Measurements from ENCODE around the gene RASL10B.

DNA sequence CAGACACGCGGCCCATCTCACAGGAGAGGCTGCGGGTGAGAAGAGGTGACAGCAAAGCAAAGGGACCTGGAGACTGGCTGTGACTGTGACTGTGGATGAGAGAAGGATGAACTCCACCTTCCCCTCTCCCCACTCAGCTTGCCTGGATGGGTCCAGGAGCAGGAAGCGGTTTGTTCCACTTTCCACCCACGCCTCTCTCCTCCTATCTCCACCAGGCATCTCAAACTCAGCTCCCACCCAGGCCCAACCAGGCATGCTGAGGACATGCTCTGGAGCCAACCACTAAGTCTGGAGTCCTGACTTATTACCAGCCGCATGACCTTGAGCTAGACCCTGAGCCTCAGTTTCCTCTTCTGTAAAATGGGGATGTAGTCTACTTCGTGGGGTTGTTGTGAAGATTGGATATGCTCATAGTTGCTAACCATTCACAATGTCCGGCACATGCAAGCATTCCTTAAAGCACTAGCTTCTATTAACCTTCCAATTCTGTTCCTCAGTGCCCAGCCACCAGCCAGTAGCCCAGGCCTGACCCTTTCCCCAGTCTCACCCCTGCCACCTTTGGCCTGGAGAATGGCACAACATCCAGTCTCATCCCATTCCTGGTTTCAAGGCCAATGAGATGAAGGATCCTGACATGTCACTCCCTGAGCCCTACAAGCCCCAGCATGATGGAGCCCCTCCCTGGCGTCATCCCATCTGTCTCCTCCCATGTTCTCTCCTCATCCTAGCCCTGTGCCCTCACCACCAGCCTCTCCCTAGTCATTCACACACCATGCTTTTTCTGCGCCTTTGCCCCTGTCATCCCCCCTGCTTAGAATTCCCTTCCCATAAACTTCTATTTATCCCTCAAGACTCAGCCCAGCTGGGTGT lies 19.3 kb downstream of the RASL10B start:
- TF ChIP-seq POLR2AphosphoS5 (IDR thresholded peaks at IDR 0.05; ENCODE audit: low read depth) = no peak
- TF ChIP-seq, protein P1, sequence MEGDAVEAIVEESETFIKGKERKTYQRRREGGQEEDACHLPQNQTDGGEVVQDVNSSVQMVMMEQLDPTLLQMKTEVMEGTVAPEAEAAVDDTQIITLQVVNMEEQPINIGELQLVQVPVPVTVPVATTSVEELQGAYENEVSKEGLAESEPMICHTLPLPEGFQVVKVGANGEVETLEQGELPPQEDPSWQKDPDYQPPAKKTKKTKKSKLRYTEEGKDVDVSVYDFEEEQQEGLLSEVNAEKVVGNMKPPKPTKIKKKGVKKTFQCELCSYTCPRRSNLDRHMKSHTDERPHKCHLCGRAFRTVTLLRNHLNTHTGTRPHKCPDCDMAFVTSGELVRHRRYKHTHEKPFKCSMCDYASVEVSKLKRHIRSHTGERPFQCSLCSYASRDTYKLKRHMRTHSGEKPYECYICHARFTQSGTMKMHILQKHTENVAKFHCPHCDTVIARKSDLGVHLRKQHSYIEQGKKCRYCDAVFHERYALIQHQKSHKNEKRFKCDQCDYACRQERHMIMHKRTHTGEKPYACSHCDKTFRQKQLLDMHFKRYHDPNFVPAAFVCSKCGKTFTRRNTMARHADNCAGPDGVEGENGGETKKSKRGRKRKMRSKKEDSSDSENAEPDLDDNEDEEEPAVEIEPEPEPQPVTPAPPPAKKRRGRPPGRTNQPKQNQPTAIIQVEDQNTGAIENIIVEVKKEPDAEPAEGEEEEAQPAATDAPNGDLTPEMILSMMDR (IDR thresholded peaks at IDR 0.05; ENCODE audit: insufficient read depth, low read length) = no peak
- TF ChIP-seq REST (IDR thresholded peaks at IDR 0.05; ENCODE audit: insufficient replicate concordance, low read depth) = no peak
- TF ChIP-seq SPI1 (IDR thresholded peaks at IDR 0.05; ENCODE audit: borderline replicate concordance, low read depth) = no peak
- no peak for TF ChIP-seq GABPA (IDR thresholded peaks at IDR 0.05; ENCODE audit: low read depth)

Measured in HL-60 (cell line).